ENCODE results near the gene RSRC1.
"Not testable (repeated sequence)": the region's sequence is repeated elsewhere in the genome, so short reads cannot be mapped to it uniquely, and the experiment has no call there.

Gene RSRC1

DNA sequence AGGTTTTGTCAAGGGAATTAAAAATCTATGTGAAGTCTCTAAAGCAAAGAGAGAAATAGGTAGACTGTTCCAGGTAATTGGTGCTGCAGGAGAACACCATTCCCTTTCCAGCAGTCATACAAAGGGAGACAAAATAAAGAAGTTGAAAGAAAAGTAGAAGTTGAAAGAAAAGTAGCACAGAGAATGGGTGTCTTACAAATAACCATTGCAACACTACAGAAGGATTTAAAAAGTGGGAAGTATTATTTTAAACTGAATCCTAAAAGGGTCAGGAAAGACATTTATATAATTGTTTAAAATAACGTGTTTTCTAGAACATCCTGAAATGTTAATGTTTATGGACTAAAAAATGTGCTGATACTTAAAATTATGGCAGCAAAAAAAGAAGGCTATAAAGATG lies 223.8 kb downstream of the RSRC1 start:
- DNase-seq: no peak

DNA sequence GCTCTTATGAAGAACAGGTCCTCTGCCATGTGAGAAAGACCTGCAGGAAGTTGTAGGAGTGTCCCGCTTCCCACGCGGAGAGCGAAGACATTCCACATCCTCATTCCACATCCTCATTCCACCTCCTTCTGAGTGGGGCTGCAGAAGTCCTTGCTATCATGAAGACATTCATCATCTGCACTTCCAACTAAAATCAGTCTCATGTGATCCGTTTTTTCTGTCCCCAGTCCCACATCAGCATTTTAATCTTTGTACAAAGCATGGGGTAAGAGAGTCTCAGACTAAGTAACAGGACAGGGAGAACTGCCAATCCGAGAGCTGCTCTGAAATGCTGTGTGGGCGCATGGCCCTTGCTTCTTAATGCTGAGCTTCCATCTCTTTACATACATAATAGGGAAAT lies 227.2 kb downstream of the RSRC1 start:
- DNase-seq: no peak

DNA sequence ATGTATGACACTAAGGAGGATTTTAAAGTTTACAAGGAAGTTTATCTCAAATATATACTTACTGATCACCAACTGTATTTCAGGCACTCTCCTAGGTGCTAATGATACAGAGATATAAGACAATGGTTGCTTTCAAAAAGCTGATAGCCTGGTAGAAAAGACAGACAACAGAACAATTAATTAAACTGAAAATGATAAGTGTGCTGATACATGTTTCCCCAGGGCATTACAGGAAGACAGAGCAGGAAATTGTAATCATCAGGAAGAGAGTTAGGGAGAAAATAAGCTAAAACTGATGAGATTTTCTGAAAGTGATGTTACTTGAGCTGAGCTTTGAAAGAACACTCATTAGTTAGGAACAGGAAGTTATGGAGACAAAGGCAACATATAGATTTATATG lies 229.7 kb downstream of the RSRC1 start:
- DNase-seq: no peak

DNA sequence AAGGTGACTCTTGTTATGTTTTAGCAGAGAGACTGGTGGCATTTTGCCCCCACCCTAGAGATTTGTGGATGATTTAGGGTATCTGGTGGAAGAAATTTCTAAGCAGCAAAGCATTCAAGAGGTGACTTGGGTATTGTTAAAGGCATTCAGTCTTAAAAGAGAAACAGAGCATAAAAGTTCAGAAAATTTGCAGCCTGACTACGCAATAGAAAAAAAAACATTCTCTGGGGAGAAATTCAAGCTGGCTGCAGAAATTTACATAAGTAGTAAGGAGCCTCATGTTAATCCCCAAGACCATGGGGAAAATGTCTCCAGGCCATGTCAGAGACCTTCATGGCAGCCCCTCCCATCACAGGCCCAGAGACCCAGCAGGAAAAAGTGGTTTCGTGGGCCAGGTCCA lies 231.1 kb downstream of the RSRC1 start:
- DNase-seq: not testable (repeated sequence)

DNA sequence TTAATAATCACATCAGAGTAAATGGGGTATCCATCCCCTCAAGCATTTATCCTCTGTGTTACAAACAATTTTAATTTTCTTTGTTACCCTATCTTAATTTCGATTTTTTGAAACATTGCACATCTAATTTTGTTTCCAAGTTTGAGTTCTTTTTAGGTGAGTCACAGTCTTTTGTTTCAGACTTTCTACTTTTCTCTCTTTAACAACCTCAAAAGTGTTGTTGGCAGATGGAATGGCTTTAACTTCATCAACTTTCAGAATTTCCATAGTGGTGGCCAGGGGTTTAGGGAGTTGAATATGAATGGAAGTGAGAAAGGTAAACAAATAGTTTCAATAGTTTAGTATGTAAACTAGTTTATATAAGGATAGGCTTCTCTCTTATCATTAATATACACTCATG lies 238.1 kb downstream of the RSRC1 start:
- no peak for DNase-seq

DNA sequence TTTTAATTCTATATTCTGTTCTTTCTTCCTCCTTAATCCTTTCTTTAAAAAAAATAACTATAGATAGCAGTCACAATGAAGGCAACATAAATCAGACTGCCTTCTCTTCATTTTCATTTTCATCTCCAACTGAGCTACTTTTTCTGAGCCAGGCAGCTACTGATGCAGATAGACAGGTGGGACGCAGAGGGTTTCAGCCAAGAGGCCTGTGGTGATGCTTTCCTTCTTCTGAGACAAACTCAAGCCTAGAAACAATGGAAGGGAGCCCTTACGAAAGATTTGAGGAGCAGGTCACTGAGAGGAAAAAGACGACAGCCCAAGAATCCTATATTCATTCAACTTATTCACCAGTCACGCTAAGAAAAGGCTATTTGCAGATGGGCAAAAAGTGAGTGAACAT lies 241.1 kb downstream of the RSRC1 start:
- DNase-seq: no peak

DNA sequence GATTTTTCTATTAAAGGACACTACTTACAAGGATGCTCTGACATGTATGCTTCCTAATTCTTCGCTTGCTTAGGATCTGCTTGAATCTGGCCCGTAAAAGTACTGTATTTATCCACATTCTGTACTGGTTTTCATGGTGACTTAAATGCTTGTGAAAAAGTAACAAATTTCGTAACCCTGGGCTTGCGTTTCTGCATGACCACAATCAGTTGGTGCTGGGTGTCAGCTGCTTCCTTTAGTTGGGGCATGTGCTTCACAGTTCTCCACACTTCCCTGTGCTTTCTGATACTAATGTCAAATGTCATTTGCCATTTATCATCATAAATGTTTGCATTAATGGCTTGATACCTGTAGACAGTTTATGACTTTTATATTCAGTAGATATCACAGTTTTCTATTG lies 242.7 kb downstream of the RSRC1 start:
- no peak for DNase-seq

DNA sequence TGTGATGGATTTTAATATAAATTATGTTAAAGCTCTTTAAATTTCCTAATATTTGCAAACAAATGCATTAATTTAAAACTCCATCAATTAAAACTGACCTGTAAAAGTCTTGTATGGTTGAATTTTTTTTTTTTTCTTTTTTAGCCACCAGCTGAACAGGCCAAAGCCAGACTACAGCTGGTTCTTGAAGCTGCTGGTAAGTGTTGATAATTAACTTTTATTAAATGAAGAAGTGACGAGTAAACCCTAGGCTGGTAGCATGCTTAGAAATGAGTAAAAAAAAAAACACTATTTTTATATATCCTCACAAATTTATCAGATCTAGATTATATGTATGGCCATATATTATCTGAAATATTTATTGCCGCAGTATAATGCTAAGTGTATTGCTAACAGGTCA lies 244.8 kb downstream of the RSRC1 start:
- DNase-seq: no peak

DNA sequence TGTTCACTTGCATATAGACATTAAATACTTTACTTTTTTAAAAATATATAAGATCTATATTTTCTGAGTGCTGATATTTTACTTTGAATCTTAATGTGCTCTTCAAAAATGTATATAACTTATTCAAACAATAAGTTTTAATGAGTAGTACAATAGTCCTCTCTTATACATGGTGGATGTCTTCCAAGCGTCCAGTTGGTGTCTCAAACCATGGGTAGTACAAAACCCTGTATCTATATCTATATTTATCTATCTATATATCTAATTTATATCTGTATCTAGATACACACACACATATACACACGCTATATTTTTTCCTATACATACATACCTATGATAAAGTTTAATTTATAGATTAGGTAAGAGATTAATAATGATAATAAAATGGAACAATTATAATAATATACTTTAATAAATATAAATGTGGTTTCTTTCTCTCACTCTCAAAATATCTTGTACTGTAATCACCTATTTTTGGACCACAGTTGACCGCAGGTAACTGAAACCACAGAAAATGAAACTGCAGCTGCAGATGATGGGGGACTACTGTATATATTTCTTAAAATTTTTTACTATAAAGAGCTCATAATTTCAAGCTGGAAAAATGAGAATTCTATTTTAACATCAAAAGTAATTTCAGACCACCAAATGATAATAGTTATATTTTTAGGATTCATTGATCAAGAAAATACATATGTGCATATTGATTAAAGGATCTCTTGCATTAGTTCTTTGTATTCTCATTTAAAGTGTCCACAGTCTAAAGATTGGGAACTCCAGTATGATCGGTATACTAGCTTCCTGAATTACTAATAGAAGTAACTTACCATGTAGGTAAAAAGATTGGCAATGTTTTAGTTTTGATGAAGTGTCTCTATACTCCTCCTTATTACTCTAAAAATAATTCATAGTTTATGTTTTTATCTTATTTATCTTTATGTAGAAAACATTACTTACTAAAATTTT lies 246.0 kb downstream of the RSRC1 start:
- no peak for DNase-seq

DNA sequence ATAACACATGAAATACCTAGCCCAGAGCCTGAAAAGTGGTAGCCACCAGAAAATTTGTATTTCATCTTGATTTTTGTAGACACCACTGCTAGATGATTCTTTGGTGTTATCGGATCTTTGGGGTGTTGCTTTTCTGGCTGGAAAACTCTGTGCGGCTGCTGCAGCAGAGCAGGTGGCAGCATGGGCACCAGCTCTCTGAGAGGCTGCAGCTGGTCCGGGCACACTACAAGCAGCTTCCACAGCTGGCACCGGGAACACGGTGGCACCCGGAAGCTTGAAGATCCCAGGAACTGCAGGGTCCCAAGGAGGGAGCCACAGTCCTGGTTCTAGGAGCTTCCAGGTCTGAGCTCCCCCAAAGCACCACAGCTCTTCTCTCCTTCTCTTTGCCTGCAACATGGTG lies 249.4 kb downstream of the RSRC1 start:
- DNase-seq: no peak

DNA sequence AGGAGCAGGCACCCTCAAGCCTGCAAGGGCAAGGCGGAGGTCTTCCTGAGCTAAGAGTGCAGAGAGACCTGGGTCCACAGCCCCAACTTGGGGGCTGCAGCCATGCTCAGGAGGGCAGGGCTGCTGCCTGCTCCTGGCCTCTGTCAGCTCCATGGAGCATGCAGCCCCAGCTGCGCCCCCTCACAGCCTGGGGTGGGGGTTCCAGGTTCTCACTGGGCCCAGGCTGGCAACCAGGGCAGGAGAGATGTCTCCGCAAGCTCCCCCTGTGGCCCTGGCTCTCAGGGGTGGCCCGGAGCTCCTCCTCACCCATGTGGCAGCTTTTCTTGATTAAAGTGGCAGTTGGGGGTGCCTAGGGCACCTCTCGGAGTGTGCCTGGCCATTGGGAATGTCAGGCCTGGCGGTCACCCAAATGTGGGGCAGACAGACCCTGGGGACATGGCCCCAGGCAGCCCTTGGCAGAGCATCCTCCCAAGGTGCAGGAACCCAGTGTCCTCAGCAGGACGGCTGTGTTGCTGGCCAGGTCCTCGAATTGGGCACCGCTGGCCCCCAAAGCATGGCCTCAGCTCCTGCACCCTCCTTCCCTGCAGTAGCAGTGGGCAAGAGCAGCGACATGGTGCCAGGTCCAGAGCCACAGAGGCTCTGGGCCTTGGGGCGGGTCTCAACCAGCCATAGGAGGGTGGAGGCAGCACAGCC lies 251.0 kb downstream of the RSRC1 start:
- no peak for DNase-seq

DNA sequence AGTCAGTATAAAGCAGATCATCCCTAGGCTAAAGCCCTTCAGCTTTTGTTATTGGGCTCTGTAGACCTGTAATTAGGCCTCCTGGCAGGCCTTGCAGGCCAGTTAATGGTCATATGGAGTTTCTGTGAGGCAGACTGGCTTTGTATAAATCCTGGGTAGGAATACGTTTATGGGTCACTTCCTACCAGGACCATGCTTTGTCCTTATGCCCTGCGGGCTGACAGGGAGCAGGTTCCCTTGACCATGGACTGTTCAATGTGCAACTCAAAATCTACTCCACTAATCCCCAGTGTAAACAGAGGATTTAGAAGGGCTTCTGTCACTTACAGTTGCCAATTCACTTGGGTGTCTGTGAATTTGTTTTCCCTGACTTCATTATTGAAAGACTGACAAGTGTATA lies 258.4 kb downstream of the RSRC1 start:
- no peak for DNase-seq

DNA sequence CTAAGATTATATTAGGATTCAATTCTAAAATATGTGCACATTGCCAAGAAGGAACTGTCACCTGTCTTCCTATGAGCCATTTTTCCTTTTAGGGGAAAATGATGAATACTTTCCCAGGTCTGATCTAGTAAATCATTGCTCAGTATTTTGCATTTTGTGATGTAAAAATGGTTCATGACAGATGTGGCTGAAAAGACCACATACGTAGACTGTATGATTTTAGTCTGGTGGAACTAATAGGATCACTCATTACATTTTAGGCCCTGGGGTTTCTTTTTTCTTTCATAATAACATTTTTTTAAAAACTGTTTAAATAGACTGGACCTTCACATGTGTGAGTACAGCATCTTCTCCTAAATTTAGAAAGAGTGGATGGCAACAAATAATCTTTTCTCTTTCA lies 259.4 kb downstream of the RSRC1 start:
- DNase-seq: no peak

DNA sequence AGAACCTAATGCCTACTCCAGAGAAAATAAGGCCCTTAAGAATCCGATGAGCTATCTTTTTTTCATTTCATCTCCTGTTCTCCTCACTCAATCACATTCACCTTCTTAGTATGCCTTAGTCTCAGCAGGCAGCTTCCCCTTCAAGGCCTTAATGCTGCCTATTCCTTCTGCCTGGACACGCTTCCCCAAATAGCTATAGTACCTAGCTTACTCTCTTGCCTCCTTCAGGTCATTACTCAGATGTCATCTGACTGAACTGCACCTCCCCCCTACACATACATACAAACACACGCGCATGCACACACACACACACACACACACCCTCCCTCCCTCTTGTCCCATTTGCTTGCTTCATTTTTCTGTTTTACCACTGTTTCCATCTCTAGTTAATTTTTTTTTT lies 269.6 kb downstream of the RSRC1 start:
- DNase-seq: no peak

DNA sequence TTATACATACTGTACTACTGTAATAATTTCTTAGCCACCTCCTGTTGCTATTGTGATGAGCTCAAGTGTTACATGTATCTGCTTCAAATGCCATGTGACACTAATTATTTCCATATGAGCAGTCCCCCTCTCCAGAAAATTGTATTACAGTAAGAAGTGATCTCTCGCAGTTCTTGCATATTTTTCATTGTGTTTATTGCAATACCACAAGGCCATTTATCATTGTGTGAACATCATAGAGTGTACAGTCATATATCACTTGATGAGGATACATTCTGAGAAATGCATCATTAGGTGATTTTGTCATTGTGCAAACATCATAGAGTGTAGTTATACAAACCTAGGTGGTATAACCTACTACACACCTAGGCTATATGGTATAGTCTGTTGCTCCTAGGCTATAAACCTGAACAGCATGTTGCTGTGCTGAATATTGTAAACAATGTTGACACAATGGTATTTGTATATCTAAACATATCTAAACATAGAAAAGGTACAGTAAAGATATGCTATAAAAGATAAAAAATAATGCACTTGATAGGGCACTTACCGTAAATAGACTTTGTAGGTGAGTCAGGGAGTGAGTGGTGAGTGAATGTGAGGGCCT lies 271.5 kb downstream of the RSRC1 start:
- no peak for DNase-seq

DNA sequence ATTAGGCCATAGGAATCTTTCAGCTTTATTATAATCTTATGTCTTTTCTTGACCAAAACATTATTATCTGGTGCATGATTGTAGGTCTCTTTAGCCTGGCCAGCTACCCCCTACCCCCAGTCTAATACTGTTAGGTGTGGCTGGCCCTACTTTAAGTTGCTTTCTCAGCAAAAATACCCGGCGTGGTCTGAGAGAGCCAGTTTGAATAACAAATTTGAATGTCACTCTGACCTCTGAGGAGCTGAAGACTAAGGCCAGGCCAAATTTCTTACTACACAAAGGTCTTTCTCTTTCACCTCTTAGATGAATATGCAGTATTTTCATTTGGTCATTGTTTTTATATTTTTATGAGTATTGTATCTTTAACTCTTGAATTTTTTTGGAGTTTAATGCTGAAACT lies 272.6 kb downstream of the RSRC1 start:
- no peak for DNase-seq

DNA sequence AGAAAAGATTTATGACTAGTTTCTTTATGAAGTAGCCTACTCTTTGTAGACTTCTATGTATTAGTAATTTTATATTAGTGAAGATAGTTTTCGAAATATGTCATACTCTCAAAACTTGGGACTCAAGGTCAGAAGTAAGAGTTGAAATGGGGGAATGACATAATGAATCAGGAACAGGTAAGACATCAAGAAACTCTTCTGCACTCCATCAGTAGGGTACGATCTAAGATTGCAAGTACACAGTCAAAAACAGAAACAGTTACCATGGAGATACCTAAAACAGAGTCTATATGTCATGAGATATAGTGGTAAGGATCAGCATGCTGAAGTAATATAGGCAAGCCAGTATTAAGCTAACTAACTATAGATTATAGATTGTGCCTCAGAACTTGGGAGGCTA lies 274.1 kb downstream of the RSRC1 start:
- DNase-seq: no peak

DNA sequence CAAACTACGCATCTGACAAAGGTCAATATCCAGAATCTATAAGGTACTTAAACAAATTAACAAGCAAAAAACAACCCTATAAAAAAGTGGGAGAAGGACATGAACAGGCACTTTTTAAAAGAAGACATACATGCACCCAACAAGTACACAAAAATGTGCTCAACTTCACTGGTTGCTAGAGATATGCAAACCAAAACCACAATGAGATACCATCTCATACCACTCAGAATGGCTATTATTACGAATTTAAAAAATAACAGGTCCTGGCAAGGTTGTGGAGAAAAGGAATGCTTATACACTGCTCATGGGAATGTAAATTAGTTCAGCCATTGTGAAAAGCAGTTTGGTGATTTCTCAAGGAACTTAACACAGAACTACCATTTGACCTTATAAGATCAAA lies 285.5 kb downstream of the RSRC1 start:
- DNase-seq: no peak

DNA sequence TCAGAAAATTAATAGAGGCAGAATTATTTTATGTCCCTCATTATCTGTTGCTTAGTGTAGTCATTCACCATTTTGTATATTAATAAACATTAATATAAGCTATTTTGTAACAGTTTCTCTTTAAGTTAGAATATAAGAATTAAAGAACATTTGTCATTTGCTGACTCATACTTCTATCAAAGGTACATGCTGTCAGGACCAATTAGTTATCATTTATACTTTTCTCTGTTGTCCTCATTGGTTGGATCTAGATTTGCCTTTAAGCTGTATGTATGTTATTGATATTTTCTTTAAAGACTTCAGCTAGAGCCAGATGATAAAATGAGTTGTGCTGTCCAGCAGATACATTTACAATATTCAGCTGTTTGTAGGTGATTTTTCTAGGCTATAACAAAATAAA lies 292.7 kb downstream of the RSRC1 start:
- no peak for DNase-seq

DNA sequence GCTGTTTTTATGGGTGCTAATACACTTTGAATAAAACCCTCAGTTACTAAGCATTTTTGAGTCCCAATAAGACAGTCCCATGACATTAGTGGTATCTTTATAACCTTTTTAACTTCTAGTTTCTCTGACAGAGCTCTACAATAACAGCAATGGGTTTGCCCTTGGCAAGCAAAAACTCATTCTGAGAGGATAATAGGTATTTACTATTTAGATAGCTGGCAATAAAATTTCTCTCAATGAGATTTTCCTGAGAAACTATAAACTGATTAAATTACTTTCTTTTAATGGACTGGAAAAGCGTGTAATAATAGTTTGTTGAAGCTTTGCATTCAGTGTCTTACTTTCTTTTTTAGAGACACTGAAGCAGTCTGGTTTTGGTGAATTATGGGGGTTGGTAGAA lies 293.1 kb downstream of the RSRC1 start:
- no peak for DNase-seq

DNA sequence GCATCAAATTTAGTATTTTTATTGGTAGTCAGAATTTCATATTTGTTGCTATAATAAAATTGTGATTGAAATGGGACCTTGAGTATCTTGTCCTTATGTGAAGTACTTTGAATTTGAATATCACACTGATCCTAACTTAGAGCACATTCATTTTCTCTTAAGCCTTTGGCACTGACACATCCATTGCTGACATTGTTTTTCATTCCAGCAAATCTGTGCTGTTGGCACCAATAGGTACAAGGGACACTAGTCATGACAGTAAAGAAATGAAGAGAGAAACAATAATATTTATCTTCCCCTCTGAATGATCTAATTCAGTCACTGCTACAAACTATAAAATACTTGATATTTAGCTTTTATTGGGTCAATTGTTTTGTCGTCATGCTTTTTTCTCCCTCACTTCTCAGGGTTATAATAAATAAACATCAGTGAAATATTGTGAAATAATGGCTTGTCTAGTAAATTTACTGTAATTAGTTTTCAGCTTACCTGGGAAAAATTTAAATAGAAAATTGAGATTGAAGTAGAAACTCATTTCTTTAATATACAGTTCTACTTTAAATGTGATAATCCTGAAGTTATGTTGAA lies 294.3 kb downstream of the RSRC1 start:
- no peak for DNase-seq

DNA sequence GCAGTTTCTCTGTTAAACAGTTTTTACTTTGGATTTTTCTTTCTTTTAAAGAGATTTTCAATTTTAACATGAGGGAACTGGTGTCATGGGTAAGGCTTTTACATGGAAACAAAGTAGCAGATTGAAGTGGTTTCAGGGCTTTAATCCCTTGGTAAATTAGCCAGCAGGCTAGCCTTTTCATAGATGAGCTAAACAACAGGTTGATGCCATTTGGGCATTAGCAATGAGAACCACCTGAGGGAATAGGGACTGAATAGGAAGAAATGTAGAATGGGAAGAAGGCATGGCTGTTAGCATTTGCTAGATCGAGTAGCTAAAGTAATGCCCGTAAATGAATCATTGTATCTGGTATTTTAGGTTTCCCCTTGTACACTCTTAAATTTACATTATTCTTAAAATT lies 295.6 kb downstream of the RSRC1 start:
- DNase-seq: no peak

DNA sequence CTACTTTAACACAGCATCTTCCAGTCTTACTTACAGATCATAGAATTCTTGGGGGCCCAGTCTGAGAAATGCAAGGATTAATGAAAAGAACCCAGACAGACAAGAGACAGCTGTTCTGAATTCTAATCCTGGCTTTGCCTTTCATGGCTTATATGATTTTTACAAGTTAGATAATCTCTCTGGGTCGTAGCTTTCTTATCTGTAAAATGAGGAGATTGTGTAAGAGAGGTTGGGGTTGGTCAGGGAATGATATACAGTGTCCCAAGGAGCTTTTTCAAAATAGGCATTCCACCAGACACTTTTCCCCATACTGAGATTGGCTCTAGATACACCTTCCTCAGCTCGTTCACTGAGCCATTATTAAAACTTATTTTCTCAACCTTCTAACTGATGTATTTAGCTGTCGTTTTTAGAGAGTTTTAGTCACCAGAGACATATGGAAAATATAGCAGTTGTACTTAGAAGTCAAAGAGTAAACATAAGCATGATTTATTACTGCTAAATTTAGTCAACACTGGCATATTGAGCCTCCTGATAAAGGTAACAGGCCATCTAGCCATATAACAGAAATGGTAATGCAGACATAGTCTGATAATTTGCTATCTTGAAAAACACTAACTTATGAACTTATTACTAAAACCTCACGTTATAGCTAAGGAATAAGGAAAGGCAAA lies 298.1 kb downstream of the RSRC1 start:
- DNase-seq: no peak

Data from CD4-positive, alpha-beta T cell treated with Interferon gamma for 1 hour (primary cell).